ENCODE measurements around the gene FOXP2. TPM values are rescaled to one million over a fixed set of nuclear protein-coding genes. Genes with fewer than 3 reads are reported as not detected.

FOXP2 gene
- total and polyA plus RNA-seq, 9 of the 15 experiments (the other 6 are each of a cell fraction or from before 2014, with no cell fraction given) = not detected

DNA sequence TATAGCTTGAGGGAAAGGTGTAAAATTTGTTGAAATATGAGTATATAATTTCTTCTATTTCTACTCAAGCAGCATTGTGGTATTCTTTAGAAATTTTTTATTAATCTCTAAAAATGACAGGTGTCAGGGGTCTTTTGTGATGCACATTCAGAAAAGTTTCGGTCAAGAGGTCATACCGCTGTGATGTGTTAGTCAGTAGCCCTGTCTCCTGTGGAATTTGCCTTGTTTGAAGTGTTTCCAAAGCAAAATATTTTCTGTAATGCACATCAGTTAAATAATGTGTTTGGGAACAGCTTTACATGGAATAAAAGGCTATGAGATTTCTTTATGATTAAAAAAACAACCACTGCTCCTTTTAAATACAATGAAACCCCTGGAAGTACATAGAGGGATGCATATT is 35.8 kb downstream of the FOXP2 start:
- no peaks in the 10 kb centered on the region for H3K79me2 ChIP-seq (ENCODE audit: control insufficient read depth, insufficient read depth, low read length)
- ATAC-seq (no peak), FAIRE-seq (no peak), DNase-seq (ENCODE audit: extremely low read depth in 1 of 4, low spot score in 3 of 4) (no peak)
- intact Hi-C loops (cut with micrococcal nuclease) = no loop called here
- WGBS (ENCODE audit: insufficient coverage, low coverage, missing lambda C conversion rate) = 2% methylated on average over 2 of the region's 2 CpGs
- no peak overlapping the region for H3K9ac ChIP-seq (ENCODE audit: insufficient read depth in 1 of 2, low read depth in 2 of 2, low read length in 2 of 2)
- no peak overlapping the region for H2AFZ ChIP-seq (ENCODE audit: low read depth, low read length)
- H3K9me1 ChIP-seq (ENCODE audit: control insufficient read depth, insufficient read depth, low read length) = no peaks in the 10 kb centered on the region
- CTCF ChIA-PET (ENCODE audit: low intra/inter-chr PET ratio) = no interaction called here
- no peaks in the 10 kb centered on the region for H4K20me1 ChIP-seq (replicated peaks; ENCODE audit: control insufficient read depth, insufficient read depth, low read length)
- POLR2A ChIA-PET = interaction anchor here (0.5 to 0.6 kb wide), 2 partner anchors 506 to 608 kb away, joined by 3 to 5 read pairs; no protein-coding TSS in a partner anchor
- no peak overlapping the region for H3K27ac ChIP-seq (ENCODE audit: extremely low read depth, low read depth, low read length)
- H3K36me3 ChIP-seq (ENCODE audit: control insufficient read depth, insufficient read depth, low read length) = no peaks in the 10 kb centered on the region
- H3K27me3 ChIP-seq (ENCODE audit: control insufficient read depth in 2 of 2, insufficient read depth in 2 of 2, low read length in 2 of 2) = no peaks in the 10 kb centered on the region
- H3K9me3 ChIP-seq (replicated peaks; ENCODE audit: control insufficient read depth, insufficient read depth, low read depth, low read length) = 0 out of 2 replicates have a peak, but pooled peaks cover 1% of the 10 kb centered on the region
- no peak for TF ChIP-seq HINFP (tag; conservative IDR thresholded peaks at IDR 0.05; ENCODE audit: low read depth)
- TF ChIP-seq TSHZ1 (CRISPR knock-in tag; IDR thresholded peaks at IDR 0.05) = no peak
- TF ChIP-seq, protein P1, sequence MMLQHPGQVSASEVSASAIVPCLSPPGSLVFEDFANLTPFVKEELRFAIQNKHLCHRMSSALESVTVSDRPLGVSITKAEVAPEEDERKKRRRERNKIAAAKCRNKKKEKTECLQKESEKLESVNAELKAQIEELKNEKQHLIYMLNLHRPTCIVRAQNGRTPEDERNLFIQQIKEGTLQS (IDR thresholded peaks at IDR 0.05) = no peak
- TF ChIP-seq, protein P1 (CRISPR knock-in tag; conservative IDR thresholded peaks at IDR 0.05) = no peak
- TF ChIP-seq TCF7L2 (IDR thresholded peaks at IDR 0.05; ENCODE audit: low read depth, low read length) = no peak
- H3K4me3 ChIP-seq = no peak overlapping the region
- in situ Hi-C loops (cut with MboI) = no loop called here
- no peaks in the 10 kb centered on the region for H3K4me1 ChIP-seq (replicated peaks in 1 of 2; ENCODE audit: control insufficient read depth in 2 of 2, insufficient read depth in 2 of 2, low read length in 2 of 2)
- H3K4me2 ChIP-seq (ENCODE audit: insufficient read depth, low read length) = no peak overlapping the region
- no TSS peak for BruUV-seq (replicated peaks)
